ENCODE results near the gene COL5A1. TPM values are rescaled to one million over a fixed set of nuclear protein-coding genes. Genes with fewer than 3 reads are reported as not detected.

Gene COL5A1
- total RNA-seq, 6 donors from 2014 or later: 7.5 to 75.4 (median 27.4) TPM

DNA sequence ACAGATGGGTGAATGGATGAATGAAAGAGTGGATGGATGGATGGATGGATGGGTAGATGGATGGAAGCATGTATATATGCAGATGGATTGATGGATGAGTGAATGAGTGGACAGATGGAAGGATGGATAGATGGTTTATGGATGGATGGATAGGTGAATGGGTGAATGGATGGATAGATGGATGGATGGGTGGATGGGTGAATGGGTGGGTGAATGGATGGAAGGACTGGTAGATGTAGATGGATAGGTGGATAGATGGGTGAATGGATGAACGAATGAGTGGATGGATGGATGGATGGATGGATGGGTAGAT is 85.1 kb downstream of the COL5A1 start:
- H3K4me3 ChIP-seq: no peak overlapping the region
- no peaks in the 10 kb centered on the region for H3K36me3 ChIP-seq
- H3K4me1 ChIP-seq: no peaks in the 10 kb centered on the region
- WGBS, 2 donors: 74 to 80% methylated on average over 1 of the region's 1 CpG
- no peak overlapping the region for H3K27ac ChIP-seq
- TF ChIP-seq POLR2AphosphoS5 (IDR thresholded peaks at IDR 0.05) (no peak), POLR2A (IDR thresholded peaks at IDR 0.05) (no peak), EP300 (IDR thresholded peaks at IDR 0.05) (no peak)
- TF ChIP-seq, protein P1, sequence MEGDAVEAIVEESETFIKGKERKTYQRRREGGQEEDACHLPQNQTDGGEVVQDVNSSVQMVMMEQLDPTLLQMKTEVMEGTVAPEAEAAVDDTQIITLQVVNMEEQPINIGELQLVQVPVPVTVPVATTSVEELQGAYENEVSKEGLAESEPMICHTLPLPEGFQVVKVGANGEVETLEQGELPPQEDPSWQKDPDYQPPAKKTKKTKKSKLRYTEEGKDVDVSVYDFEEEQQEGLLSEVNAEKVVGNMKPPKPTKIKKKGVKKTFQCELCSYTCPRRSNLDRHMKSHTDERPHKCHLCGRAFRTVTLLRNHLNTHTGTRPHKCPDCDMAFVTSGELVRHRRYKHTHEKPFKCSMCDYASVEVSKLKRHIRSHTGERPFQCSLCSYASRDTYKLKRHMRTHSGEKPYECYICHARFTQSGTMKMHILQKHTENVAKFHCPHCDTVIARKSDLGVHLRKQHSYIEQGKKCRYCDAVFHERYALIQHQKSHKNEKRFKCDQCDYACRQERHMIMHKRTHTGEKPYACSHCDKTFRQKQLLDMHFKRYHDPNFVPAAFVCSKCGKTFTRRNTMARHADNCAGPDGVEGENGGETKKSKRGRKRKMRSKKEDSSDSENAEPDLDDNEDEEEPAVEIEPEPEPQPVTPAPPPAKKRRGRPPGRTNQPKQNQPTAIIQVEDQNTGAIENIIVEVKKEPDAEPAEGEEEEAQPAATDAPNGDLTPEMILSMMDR (IDR thresholded peaks at IDR 0.05): no peak
- ATAC-seq (ENCODE audit: low FRiP score in 2 of 2) (no peak), DNase-seq (no peak)
- no peaks in the 10 kb centered on the region for H3K27me3 ChIP-seq
- no peaks in the 10 kb centered on the region for H3K9me3 ChIP-seq

DNA sequence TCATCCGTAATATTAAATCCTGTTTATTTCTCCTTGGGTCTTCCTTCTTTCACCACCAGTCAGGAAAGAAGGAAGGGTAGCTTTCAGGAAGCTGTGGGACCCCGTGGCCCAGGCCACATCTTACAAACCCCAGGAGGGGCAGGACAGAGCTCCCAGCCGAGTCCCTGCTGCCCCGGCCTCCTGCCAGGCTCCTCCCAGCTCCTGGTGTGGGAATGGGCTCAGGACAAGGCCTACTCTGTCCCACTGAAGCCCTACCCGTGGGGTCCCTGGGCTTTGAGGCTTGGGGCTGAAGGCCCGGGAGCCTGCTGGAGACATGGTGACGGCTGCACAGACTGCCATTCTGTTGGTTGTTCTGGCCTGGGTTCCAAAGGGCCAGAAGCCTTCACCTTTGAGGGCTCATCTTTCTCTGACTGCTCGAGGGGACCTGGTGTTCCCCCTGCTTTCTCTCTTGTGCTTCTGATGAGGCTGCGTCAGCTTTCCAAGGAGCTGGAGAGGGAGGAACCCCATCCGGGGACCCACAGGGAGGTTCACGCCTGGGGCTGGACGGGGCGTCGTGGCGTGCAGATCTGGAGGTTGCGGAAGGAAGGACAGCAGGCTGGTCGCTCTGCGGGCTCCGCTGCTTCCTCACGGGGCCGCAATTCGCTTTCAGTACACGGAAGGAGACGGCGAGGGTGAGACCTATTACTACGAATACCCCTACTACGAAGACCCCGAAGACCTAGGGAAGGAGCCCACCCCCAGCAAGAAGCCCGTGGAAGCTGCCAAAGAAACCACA is 86.6 kb downstream of the COL5A1 start:
- no peak overlapping the region for H3K27ac ChIP-seq
- H3K9me3 ChIP-seq: no peaks in the 10 kb centered on the region
- TF ChIP-seq POLR2AphosphoS5 (IDR thresholded peaks at IDR 0.05) (no peak), POLR2A (IDR thresholded peaks at IDR 0.05) (no peak), EP300 (IDR thresholded peaks at IDR 0.05) (no peak)
- TF ChIP-seq, protein P1 (IDR thresholded peaks at IDR 0.05): no peak
- ATAC-seq (ENCODE audit: low FRiP score in 2 of 2) (no peak), DNase-seq (peak in 1 of 2 donors; percentile 72)
- no peak overlapping the region for H3K4me3 ChIP-seq
- H3K36me3 ChIP-seq: no peaks in the 10 kb centered on the region
- peaks cover 0 to 10% (median 3%) of the 10 kb centered on the region in 4 donors for H3K4me1 ChIP-seq
- no peaks in the 10 kb centered on the region for H3K27me3 ChIP-seq
- 84% methylated on average over 27 to 29 of the region's 29 CpGs for WGBS, 2 donors

DNA sequence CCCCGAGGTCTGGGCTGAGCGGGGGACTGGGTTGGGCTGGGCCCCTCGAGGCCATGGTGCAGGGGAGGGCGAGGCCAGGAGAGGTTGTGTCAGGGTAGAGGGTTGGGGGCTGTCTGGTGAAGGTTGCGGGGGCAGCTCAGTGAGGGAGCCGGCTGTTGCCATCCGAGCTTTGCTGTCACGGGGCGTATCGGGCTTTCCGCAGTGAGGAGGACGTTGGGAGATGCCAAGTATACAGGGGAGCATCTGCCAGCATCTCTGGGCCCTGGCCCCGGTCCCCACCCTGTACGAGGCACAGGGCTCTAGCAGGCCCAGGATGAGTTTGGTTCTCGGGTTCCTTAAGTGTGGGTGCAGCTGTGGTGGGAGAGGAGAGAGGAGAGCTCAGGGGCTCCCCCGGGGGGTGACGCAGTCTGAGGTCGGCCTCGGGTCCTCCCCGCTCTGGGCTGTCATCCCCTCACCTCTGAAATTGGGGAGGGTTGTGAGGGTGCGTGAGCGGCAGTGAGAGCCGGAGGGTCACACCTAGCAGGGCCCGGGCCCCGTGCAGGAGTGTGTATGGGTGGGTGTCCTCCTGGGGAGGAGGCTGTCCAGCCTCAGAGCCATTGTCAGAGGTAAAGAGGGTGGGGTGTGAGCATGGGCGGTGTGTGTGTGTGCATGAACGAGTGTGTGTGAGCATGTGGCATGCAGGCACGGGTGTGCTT is 87.3 kb downstream of the COL5A1 start:
- no peaks in the 10 kb centered on the region for H3K36me3 ChIP-seq
- 93 to 95% methylated on average over 18 to 28 of the region's 28 CpGs for WGBS, 2 donors
- H3K4me3 ChIP-seq: no peak overlapping the region
- peak in 1 of 2 donors; percentile 64 for DNase-seq
- TF ChIP-seq, protein P1 (IDR thresholded peaks at IDR 0.05): no peak
- TF ChIP-seq POLR2AphosphoS5 (IDR thresholded peaks at IDR 0.05): no peak
- no peak for TF ChIP-seq POLR2A (IDR thresholded peaks at IDR 0.05)
- TF ChIP-seq EP300 (IDR thresholded peaks at IDR 0.05): no peak
- no peak for ATAC-seq (ENCODE audit: low FRiP score in 2 of 2)
- no peak overlapping the region for H3K27ac ChIP-seq
- peaks cover 3 to 15% (median 10%) of the 10 kb centered on the region in 4 donors for H3K4me1 ChIP-seq
- no peaks in the 10 kb centered on the region for H3K27me3 ChIP-seq
- H3K9me3 ChIP-seq: no peaks in the 10 kb centered on the region

DNA sequence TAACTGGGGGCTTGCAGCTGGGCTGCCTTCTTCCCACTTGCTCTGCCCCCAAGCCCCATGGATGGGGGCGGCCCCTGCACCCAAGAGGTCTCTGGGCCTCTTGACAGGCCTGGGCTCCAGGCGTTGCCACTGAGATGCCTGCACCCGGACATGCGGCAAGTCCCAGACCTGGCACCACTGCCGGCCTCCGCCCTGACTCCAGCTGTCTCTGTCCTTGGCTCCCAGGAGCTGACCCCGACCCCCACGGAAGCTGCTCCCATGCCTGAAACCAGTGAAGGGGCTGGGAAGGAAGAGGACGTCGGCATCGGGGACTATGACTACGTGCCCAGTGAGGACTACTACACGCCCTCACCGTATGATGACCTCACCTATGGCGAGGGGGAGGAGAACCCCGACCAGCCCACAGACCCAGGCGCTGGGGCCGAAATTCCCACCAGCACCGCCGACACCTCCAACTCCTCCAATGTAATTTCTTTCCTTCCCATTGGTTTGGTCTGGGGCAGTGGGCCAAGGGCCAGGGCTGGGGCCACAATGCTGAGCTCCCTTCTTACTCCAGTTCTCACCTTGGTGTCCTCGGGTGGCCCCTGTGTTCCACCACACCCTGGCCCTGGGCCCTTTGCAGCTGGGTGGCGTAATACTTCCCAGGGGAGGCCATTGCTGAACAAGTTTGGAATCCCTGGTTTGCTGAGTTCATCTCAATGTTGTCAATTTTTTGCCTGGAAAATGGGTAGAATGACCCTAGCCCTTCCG is 88.6 kb downstream of the COL5A1 start:
- Histone ChIP-seq H3K27me3 (no peaks in the 10 kb centered on the region), H3K27ac (peak overlapping the region in 1 of 4 donors; percentile 35), H3K4me3 (no peak overlapping the region), H3K9me3 (no peaks in the 10 kb centered on the region), H3K36me3 (no peaks in the 10 kb centered on the region), H3K4me1 (peaks cover 10 to 22% (median 12%) of the 10 kb centered on the region in 4 donors)
- TF ChIP-seq EP300 (IDR thresholded peaks at IDR 0.05) (no peak), POLR2A (IDR thresholded peaks at IDR 0.05) (no peak), POLR2AphosphoS5 (IDR thresholded peaks at IDR 0.05) (no peak)
- TF ChIP-seq, protein P1 (IDR thresholded peaks at IDR 0.05): no peak
- DNase-seq (peak in 1 of 2 donors; percentile 71), ATAC-seq (ENCODE audit: low FRiP score in 2 of 2) (peak in 1 of 2 donors; percentile 73)
- WGBS, 2 donors: 85 to 90% methylated on average over 18 to 20 of the region's 23 CpGs

Data from upper lobe of left lung (tissue), 6 donors.